C4-2B (cell line): ENCODE measurements around the gene RASAL3.

Source experiments
- H3K27ac ChIP-seq: fragments of 450-650 bp; 2 replicates; pipeline ENCODE4 v1.5.1; 2017
- CTCF ChIP-seq: fragments of 450-650 bp; conservative IDR thresholded peaks from 2 replicates; pipeline ENCODE4 v1.5.1; 2017; ENCODE audit warnings: mild to moderate bottlenecking
- ZFX ChIP-seq: fragments of 450-650 bp; IDR thresholded peaks from 2 replicates; pipeline ENCODE4 v1.6.1; 2017

The RASAL3 gene

GRCh38 chr19:15439078-15439799, 25.1 kb downstream of the RASAL3 start:
- H3K27ac ChIP-seq = no peak overlapping the region
- TF ChIP-seq CTCF (no peak), ZFX (no peak)

- TF ChIP-seq CTCF = no peak
- TF ChIP-seq ZFX = no peak
- H3K27ac ChIP-seq = no peak overlapping the region
Observed at GRCh38 chr19:15438577-15438976, 25.8 kb downstream of the RASAL3 start.

GRCh38 chr19:15438124-15438496, 26.2 kb downstream of the RASAL3 start:
- no peak for TF ChIP-seq CTCF
- TF ChIP-seq ZFX = no peak
- no peak overlapping the region for H3K27ac ChIP-seq

- no peak for TF ChIP-seq CTCF
- TF ChIP-seq ZFX = no peak
- no peak overlapping the region for H3K27ac ChIP-seq
Observed at GRCh38 chr19:15437355-15438123, 26.8 kb downstream of the RASAL3 start.

GRCh38 chr19:15436826-15437110, 27.6 kb downstream of the RASAL3 start:
- no peak overlapping the region for H3K27ac ChIP-seq
- no peak for TF ChIP-seq CTCF
- TF ChIP-seq ZFX = no peak

GRCh38 chr19:15436012-15436825, 28.1 kb downstream of the RASAL3 start:
- TF ChIP-seq CTCF (no peak), ZFX (no peak)
- no peak overlapping the region for H3K27ac ChIP-seq
